Neural cell (in vitro differentiated cells): ENCODE measurements around the gene GSTM5. TPM values are rescaled to one million over a fixed set of nuclear protein-coding genes. Genes with fewer than 3 reads are reported as not detected.
"Not testable (repeated sequence)": the region's sequence is repeated elsewhere in the genome, so short reads cannot be mapped to it uniquely, and the experiment has no call there.

ENCODE experiments used
- H2AFZ ChIP-seq: fragments of 200-600, 300-800 bp; sonication (generic), shearing (Covaris generic); 2 replicates; pipeline ENCODE4 v1.6.0; 2014; ENCODE audit warnings: low read depth, mild to moderate bottlenecking, antibody characterized with exemption, low read length, moderate library complexity
- H3F3A ChIP-seq: fragments of 200-600 bp; shearing (Covaris generic); 2 replicates; pipeline ENCODE4 v1.6.1; 2016; ENCODE audit warnings: mild to moderate bottlenecking, moderate library complexity, mixed read lengths, antibody characterized with exemption, low read length; ENCODE audit not compliant: insufficient read depth, poor library complexity, severe bottlenecking
- H3K27ac ChIP-seq: fragments of 200-600, 300-800 bp; sonication (generic), shearing (Covaris generic); 2 replicates; pipeline ENCODE4 v1.5.1; 2014; ENCODE audit warnings: mild to moderate bottlenecking, low read length, moderate library complexity
- H3K27me3 ChIP-seq: fragments of 300-800, 200-600 bp; sonication (generic), shearing (Covaris generic); 2 replicates; pipeline ENCODE4 v1.6.0; 2014; ENCODE audit warnings: mild to moderate bottlenecking, low read depth, low read length, moderate library complexity; ENCODE audit not compliant: insufficient read depth
- H3K36me3 ChIP-seq: fragments of 300-800, 200-600 bp; sonication (generic), shearing (Covaris generic); 2 replicates; pipeline ENCODE4 v1.5.1; 2014; ENCODE audit warnings: mild to moderate bottlenecking, antibody characterized with exemption, low read length, moderate library complexity; ENCODE audit not compliant: insufficient read depth
- H3K4me2 ChIP-seq: fragments of 300-800, 200-600 bp; sonication (generic), shearing (Covaris generic); 2 replicates; pipeline ENCODE4 v1.6.0; 2014; ENCODE audit warnings: mild to moderate bottlenecking, low read length
- H3K4me3 ChIP-seq: fragments of 300-800, 200-600 bp; sonication (generic), shearing (Covaris generic); 2 replicates; pipeline ENCODE4 v1.5.1; 2014; ENCODE audit warnings: mild to moderate bottlenecking, low read length, moderate library complexity
- H3K79me2 ChIP-seq: fragments of 200-600 bp; shearing (Covaris generic); replicated peaks from 2 replicates; pipeline ENCODE4 v1.6.0; 2014; ENCODE audit warnings: mild to moderate bottlenecking, low read length, moderate library complexity; ENCODE audit not compliant: insufficient read depth
- H3K9ac ChIP-seq: fragments of 300-800, 200-600 bp; sonication (generic), shearing (Covaris generic); 2 replicates; pipeline ENCODE4 v1.6.1; 2016; ENCODE audit warnings: mild to moderate bottlenecking, low read length, mixed read lengths
- H3K9me2 ChIP-seq: fragments of 200-600 bp; shearing (Covaris generic); 2 replicates; pipeline ENCODE4 v1.6.1; 2016; ENCODE audit warnings: mild to moderate bottlenecking, low read length, mixed read lengths; ENCODE audit not compliant: insufficient read depth
- H3K9me3 ChIP-seq: fragments of 200-600, 300-800 bp; sonication (generic), shearing (Covaris generic); 2 replicates; pipeline ENCODE4 v1.6.1; 2016; ENCODE audit warnings: mild to moderate bottlenecking, mixed run types, low read length, moderate library complexity, mixed read lengths
- H4K20me1 ChIP-seq: fragments of 200-600 bp; shearing (Covaris generic); 2 replicates; pipeline ENCODE4 v1.6.1; 2016; ENCODE audit warnings: mild to moderate bottlenecking, mixed run types; ENCODE audit not compliant: insufficient read depth
- EP300 ChIP-seq: fragments of 450-650 bp; conservative IDR thresholded peaks from 2 replicates; pipeline ENCODE4 v1.6.1; 2014; ENCODE audit warnings: antibody characterized with exemption, mild to moderate bottlenecking, moderate library complexity; ENCODE audit not compliant: poor library complexity, severe bottlenecking
- EZH2 ChIP-seq: fragments of 200-600, 300-800 bp; shearing (Covaris generic), sonication (generic); IDR thresholded peaks from 2 replicates; pipeline ENCODE4 v1.6.1; 2014; ENCODE audit warnings: antibody characterized with exemption, low read length, borderline replicate concordance, mild to moderate bottlenecking; ENCODE audit not compliant: insufficient read depth, poor library complexity, severe bottlenecking
- MXI1 ChIP-seq: fragments of 450-650 bp; conservative IDR thresholded peaks from 2 replicates; pipeline ENCODE4 v1.6.1; 2014; ENCODE audit warnings: antibody characterized with exemption, mild to moderate bottlenecking; ENCODE audit not compliant: poor library complexity, severe bottlenecking
- POLR2AphosphoS5 ChIP-seq: IDR thresholded peaks from 2 replicates; pipeline ENCODE4 v1.6.1; 2012
- RAD21 ChIP-seq: fragments of 450-650 bp; conservative IDR thresholded peaks from 2 replicates; pipeline ENCODE4 v1.6.1; 2014; ENCODE audit warnings: antibody characterized with exemption, mild to moderate bottlenecking, moderate library complexity
- SMC3 ChIP-seq: fragments of 450-650 bp; conservative IDR thresholded peaks from 2 replicates; pipeline ENCODE4 v1.6.1; 2014; ENCODE audit warnings: antibody characterized with exemption, mild to moderate bottlenecking, moderate library complexity; ENCODE audit not compliant: poor library complexity
- TAF1 ChIP-seq: IDR thresholded peaks from 2 replicates; pipeline ENCODE4 v1.6.1; 2012; ENCODE audit warnings: low read depth
- polyA plus RNA-seq: library from polyadenylated mRNA; depleted of rRNA; stranded (reverse); fragments of >200 nt; gene quantifications from 2 replicates; pipeline ENCODE4 v1.2.3, GENCODE V29; 2014
- TF ChIP-seq, protein P1 (sequence below): IDR thresholded peaks from 2 replicates; pipeline ENCODE4 v1.6.1; 2012; ENCODE audit warnings: borderline replicate concordance
- TF ChIP-seq, protein P2 (sequence below): fragments of 450-650 bp; IDR thresholded peaks from 2 replicates; pipeline ENCODE4 v1.5.1; 2014; ENCODE audit warnings: antibody characterized with exemption, mild to moderate bottlenecking, moderate library complexity; ENCODE audit not compliant: poor library complexity, severe bottlenecking

GSTM5 gene
- polyA plus RNA-seq, 1 donor from 2014 or later = not detected

DNA sequence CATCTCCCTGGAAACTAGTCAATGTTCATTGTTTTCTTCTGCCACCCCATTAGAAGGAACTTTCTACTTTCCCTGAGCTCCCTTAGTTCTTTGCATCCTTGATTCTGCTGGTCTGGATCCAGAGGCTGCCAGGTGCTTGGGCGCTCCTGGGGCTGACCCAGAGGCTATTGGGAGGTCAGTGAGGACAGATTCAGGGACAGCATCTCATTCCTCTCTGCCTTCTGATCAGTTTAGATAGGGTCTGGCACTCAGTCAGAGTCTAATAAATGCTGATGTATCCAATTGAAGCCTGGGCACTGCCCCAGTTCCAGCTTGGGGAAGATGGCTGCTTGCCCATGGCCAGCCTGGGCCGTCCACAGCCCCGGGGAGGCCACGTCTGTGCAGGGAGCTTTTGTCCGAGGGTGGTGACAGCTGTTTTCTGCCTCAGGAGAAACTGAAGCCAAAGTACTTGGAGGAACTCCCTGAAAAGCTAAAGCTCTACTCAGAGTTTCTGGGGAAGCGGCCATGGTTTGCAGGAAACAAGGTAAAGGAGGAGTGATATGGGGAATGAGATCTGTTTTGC lies 22.1 kb upstream of the GSTM5 start:
- Histone ChIP-seq H3K9ac (no peak overlapping the region), H4K20me1 (no peaks in the 10 kb centered on the region), H3K4me2 (no peak overlapping the region), H3K9me3 (no peaks in the 10 kb centered on the region), H3K9me2 (no peaks in the 10 kb centered on the region), H3K27ac (no peak overlapping the region), H3F3A (no peaks in the 10 kb centered on the region), H3K79me2 (no peaks in the 10 kb centered on the region), H3K27me3 (no peaks in the 10 kb centered on the region), H3K36me3 (no peaks in the 10 kb centered on the region), H2AFZ (no peak overlapping the region), H3K4me3 (no peak overlapping the region)
- TF ChIP-seq RAD21 = no peak
- no peak for TF ChIP-seq EZH2
- no peak for TF ChIP-seq POLR2AphosphoS5
- no peak for TF ChIP-seq EP300
- no peak for TF ChIP-seq SMC3
- TF ChIP-seq, protein P1, sequence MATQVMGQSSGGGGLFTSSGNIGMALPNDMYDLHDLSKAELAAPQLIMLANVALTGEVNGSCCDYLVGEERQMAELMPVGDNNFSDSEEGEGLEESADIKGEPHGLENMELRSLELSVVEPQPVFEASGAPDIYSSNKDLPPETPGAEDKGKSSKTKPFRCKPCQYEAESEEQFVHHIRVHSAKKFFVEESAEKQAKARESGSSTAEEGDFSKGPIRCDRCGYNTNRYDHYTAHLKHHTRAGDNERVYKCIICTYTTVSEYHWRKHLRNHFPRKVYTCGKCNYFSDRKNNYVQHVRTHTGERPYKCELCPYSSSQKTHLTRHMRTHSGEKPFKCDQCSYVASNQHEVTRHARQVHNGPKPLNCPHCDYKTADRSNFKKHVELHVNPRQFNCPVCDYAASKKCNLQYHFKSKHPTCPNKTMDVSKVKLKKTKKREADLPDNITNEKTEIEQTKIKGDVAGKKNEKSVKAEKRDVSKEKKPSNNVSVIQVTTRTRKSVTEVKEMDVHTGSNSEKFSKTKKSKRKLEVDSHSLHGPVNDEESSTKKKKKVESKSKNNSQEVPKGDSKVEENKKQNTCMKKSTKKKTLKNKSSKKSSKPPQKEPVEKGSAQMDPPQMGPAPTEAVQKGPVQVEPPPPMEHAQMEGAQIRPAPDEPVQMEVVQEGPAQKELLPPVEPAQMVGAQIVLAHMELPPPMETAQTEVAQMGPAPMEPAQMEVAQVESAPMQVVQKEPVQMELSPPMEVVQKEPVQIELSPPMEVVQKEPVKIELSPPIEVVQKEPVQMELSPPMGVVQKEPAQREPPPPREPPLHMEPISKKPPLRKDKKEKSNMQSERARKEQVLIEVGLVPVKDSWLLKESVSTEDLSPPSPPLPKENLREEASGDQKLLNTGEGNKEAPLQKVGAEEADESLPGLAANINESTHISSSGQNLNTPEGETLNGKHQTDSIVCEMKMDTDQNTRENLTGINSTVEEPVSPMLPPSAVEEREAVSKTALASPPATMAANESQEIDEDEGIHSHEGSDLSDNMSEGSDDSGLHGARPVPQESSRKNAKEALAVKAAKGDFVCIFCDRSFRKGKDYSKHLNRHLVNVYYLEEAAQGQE = no peak
- TF ChIP-seq MXI1 = no peak
- no peak for TF ChIP-seq TAF1
- TF ChIP-seq, protein P2, sequence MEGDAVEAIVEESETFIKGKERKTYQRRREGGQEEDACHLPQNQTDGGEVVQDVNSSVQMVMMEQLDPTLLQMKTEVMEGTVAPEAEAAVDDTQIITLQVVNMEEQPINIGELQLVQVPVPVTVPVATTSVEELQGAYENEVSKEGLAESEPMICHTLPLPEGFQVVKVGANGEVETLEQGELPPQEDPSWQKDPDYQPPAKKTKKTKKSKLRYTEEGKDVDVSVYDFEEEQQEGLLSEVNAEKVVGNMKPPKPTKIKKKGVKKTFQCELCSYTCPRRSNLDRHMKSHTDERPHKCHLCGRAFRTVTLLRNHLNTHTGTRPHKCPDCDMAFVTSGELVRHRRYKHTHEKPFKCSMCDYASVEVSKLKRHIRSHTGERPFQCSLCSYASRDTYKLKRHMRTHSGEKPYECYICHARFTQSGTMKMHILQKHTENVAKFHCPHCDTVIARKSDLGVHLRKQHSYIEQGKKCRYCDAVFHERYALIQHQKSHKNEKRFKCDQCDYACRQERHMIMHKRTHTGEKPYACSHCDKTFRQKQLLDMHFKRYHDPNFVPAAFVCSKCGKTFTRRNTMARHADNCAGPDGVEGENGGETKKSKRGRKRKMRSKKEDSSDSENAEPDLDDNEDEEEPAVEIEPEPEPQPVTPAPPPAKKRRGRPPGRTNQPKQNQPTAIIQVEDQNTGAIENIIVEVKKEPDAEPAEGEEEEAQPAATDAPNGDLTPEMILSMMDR = no peak

DNA sequence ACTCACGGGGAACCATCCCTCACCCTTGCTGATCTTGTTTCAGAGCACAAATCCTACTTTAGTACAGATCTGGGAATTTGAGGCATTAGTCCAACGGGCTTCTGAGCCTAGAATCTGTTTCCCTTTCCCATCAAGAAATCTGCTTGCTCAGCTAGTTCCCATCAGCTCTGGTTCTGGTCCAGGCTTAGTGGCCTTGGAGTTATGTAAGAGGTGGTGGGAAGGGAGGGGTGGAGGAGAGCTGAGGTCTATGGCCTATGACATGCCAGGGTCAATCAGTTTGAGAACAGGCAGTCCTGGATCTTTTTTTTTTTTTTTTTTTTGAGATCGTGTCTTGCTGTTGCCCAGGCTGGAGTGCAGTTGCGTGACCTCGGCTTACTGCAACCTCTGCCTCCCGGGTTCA lies 20.3 kb upstream of the GSTM5 start:
- no peak overlapping the region for H3K27ac ChIP-seq
- TF ChIP-seq, protein P2 = no peak
- TF ChIP-seq POLR2AphosphoS5 (no peak), RAD21 (no peak), SMC3 (no peak), TAF1 (no peak), MXI1 (no peak)
- TF ChIP-seq, protein P1 = no peak
- no peaks in the 10 kb centered on the region for H4K20me1 ChIP-seq
- H3K27me3 ChIP-seq = no peaks in the 10 kb centered on the region
- no peak overlapping the region for H3K9ac ChIP-seq
- H3K9me3 ChIP-seq = no peaks in the 10 kb centered on the region
- no peaks in the 10 kb centered on the region for H3K36me3 ChIP-seq
- H3K9me2 ChIP-seq = no peaks in the 10 kb centered on the region
- H3K4me2 ChIP-seq = no peak overlapping the region
- H3F3A ChIP-seq = no peaks in the 10 kb centered on the region
- H3K79me2 ChIP-seq = no peaks in the 10 kb centered on the region
- H3K4me3 ChIP-seq = no peak overlapping the region
- no peak overlapping the region for H2AFZ ChIP-seq

DNA sequence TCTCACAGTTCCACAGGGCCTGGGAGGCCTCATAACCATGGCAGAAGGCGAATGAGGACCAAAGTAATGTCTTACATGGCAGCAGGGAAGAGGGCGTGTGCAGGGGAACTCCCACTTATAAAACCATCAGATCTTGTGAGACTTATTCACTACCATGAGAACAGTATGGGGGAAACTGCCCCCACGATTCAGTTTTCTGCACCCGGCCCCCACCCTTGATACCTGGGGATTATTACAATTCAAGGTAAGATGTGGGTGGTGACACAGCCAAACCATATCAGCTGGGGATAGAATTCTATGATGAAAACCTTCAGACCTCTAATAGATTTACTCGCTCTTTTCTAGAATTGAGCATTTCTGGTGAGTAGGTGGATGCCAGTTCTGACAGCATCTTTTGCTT lies 17.7 kb upstream of the GSTM5 start:
- not testable (repeated sequence) for H2AFZ ChIP-seq, H3K4me2 ChIP-seq, H3K9me2 ChIP-seq, H3K36me3 ChIP-seq, H3F3A ChIP-seq, H3K27me3 ChIP-seq, H3K27ac ChIP-seq, H4K20me1 ChIP-seq, H3K79me2 ChIP-seq, H3K4me3 ChIP-seq, H3K9me3 ChIP-seq, H3K9ac ChIP-seq
